SH-SY5Y (cell line): ENCODE measurements around the gene LRBA.

Experiments
- GATA2 ChIP-seq: IDR thresholded peaks from 2 replicates; pipeline ENCODE4 v1.6.1; 2011; ENCODE audit warnings: mild to moderate bottlenecking, low read depth, low read length
- GATA3 ChIP-seq: IDR thresholded peaks from 2 replicates; pipeline ENCODE4 v1.6.1; 2011; ENCODE audit warnings: low read depth, mild to moderate bottlenecking, low read length, moderate library complexity

DNA sequence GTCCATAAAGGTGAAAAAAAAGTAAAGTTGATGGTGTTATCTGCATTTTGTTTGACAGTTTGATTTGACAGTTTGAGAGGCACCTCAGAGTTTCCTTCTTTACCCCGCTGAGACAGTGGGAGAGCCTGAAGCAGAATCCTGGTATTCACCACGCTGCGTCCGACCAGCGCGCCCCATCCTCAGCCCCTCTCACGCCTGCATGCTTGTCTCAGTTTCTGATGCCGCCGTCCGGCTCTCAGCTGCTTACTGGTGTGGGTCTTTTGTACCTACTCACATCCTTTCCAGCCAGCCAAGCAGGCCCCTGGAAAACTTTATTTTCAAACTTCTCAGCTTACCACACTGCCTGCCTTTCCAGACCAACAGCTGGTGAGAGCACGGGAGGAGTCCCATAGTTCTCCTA is 761.7 kb downstream of the LRBA start:
- TF ChIP-seq GATA3 (no peak), GATA2 (no peak)
